ENCODE data around the gene SLC4A3.
"Not testable (repeated sequence)": the region's sequence is repeated elsewhere in the genome, so short reads cannot be mapped to it uniquely, and the experiment has no call there.

SLC4A3 gene

DNA sequence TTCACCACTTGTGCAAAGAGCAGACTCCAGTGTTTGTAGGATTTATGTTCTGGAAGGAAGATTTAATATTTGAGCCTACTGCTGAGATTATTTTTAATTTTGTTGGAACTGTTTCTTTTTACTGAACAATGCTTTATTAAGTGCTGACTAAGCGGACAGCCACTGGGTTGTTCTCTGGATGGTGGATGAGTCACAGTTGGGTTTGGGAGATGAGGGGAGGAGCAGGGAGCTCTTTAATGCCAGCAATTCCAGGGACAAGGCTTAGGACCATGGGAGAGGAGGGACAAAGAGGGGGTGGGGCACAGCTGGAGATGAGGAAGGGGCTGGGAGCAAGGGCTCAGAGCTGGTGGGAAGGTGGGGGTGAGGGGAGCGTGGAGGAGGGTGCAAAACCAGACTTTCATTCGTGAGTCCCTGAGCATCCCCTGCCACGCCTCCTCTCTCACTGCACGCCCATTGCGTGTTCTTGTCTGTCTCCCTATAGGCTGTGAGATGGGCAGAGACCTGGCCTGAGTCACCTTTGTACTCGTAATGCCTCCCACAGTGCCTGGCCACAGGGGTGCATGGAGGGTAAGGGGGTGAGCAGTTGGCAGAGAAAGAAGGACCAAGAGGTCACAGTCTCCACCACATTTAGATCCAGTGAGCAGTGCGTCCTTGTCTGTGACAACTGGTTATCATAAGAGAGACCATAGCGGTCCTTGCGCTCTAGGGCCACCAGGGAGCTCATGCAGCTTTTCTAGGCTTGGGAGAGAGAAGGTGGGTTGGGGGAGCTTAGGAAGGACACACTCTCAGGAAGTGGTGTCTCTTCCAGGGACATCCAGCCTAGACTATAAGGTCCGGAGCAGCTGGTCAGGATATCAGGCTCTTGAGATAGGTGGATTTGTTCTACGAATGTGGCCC lies 18.4 kb downstream of the SLC4A3 start:
- DNase-seq (ENCODE audit: low spot score): no peak

DNA sequence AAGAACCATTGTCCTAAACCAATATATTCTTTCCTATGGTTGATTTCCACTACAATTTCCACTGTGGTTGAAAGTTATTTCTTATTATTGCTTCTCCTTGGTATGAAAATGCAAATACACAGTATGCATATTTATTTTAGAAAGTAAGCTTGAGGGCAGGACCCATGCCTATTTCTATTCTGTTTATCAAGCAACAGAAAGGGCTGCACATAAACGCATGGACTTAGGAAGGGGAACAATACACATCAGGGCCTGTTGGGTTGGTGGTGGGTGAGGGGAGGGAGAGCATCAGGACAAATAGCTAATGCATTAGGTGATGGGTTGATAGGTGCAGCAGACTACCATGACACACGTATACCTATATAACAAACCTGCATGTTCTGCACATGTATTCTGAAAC lies 20.7 kb downstream of the SLC4A3 start:
- no peak for DNase-seq (ENCODE audit: low spot score)

DNA sequence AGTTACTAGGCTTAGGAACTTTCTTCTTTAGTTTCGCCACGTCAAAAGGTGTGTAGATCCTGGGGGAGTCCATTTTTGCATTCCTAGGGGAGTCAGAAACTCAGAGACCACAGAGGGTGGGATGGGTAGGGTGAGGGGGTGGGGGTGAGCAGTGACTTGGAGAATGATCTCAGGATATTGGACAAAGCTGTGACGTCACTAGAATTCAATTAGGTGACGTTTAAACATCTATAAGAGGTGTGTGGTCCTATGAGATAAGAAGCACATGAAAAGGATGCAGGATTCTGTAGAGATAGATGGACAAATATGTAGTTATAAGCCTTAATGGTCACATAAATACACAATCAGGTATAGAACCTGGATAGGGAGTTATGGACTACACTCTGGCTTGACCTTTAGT lies 21.5 kb downstream of the SLC4A3 start:
- DNase-seq (ENCODE audit: low spot score): no peak

DNA sequence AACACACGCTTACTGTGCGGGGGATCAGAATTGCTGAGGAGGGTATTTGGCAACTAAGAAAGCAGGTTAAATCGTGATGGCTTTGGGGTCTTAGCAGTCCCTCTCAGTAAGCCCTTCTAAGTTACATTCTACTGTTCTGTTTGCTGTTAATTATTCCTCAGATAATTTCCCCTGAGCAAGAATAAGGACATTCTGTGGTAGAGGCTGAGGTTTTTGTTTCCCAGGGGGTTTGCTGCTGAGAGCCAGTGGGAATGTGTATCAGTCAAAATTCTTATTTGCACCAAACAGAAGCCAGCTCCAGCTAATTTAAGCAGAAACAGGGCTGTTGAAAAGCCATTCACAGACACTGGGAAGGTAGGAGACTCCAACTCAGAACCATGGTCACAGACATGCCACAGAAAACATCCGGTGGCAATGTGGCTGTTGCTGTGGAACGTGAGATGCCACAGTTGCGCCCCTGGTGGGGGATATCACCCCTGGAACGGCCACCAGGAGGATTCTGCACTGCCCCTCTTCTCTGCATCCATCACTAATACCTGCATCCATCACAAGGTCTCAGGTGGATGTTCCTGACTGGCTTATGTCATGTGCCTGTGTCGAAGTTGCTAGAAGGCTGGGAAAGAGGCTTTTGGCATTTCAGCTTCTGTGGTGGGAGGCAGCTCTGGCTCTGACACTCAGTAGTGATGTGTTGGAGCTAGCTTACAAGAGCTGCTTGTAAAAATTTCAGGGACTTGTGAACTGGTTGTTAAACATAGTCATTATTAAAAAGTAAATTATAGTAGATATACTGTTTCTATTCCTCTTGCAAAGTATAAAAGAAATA lies 23.2 kb downstream of the SLC4A3 start:
- DNase-seq (ENCODE audit: low spot score): no peak

DNA sequence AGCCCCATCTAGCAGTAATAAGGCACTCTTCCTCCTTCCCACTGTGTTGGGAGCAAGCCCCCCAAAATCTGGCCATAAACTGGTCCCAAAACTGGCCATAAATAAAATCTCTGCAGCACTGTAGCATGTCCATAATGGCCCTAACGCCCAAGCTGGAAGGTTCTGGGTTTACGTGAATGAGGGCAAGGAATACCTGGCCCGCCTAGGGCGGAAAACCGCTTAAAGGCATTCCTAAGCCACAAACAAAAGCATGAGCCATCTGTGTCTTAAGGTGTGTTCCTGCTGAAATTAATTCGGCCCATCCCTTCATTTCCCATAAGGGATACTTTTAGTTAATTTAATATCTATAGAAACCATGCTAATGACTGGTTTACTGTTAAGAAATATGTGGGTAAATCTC lies 24.2 kb downstream of the SLC4A3 start:
- DNase-seq (ENCODE audit: low spot score): not testable (repeated sequence)

DNA sequence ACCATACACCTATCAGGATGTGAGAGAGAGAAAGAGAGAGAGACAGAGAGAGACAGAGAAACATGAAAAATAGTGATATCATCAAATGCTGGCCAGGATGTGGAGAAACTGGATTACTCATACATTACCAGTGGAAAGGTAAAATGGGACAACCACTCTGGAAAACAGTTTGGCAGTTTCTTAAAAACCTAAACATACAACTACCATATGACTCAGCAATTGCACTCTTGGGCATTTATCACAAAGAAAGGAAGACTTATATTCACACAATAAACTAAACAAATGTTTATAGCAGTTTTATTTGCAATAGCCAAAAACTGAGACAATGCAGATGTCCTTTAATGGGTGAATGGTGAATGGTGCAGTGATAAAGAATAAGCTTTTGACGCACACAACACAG lies 29.1 kb downstream of the SLC4A3 start:
- DNase-seq (ENCODE audit: low spot score): no peak

DNA sequence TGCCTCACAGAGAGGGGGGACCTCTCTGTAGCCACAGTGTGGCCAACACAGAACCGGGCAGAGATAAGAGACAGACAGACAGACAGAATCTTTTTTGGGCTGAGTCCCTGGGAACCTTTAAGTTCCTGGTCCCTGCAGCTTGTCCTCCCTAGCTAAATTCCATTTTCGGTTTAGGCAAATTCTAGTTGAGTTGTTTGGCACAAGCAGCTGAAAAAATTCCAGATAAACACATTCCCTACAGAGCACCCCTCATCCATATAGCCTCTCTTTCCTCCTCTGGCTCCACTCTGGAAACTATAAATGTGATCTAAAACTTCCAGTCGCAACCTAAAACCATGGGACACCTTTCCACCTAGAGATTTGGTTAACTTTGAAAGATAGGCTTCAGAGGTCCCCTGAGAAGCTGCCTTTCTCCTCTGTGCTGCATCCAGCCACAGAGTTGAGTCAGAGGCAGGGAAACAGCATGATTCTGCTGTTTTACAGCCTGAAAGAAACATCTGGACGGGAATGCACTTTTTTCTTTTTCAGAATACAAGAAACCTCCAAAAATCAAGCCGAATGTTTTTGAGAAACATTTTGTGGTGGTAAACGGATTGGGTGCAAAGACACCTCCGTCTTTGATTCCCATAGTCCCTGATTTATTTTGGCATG lies 30.9 kb downstream of the SLC4A3 start:
- DNase-seq (ENCODE audit: low spot score): no peak

DNA sequence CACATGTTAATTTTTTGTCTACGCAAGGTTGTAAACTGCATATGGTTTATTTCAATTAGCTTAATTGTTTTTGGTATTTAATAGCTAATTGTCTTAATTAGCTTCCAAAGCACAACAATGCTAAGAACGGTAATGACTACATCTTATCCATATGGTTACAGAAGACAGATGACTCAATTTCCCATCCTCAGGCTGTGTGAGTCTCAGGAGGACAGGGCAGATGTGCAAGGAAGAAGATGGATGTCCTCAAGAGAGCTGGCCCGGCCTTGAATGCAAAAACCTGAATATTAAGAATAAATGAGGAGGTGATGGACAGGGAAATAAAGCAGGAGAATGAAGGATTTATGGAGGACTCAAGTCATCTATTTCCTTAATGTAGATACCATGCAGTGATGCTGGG lies 31.4 kb downstream of the SLC4A3 start:
- no peak for DNase-seq (ENCODE audit: low spot score)

DNA sequence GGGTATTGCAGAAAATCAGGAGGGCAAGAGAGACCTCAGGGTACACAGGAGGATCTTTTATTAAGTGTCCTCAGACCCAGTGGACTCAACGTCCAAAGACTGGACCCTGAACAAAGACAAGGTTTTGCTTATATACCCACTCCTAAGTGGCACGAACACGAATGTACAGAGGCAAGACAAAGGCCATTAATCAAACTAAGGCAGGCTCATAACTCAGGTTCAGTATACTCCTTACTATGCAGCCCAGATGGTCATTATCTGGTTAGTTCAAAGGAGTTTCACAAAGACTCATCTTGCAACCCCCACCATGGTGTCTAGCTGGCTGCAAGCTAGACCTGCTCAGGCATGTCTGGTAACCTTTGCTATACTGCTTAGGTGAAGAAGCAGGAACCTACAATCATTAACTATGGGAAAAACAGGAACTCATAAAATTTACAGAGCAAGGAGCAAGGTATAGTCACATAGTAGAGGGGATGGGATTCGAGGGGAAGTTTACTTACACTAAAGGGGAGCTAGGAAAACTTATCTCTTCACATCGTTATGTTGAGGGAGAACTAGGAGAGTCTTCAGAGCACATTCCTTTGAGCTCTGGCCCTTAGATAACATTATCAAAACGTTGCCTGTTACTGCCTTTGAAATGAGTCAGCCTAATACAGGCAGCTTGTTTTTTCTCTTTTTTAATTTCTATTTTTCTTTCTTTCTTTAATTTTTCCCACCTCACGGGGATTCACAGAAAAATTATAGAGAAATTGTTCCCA lies 33.9 kb downstream of the SLC4A3 start:
- no peak for DNase-seq (ENCODE audit: low spot score)

DNA sequence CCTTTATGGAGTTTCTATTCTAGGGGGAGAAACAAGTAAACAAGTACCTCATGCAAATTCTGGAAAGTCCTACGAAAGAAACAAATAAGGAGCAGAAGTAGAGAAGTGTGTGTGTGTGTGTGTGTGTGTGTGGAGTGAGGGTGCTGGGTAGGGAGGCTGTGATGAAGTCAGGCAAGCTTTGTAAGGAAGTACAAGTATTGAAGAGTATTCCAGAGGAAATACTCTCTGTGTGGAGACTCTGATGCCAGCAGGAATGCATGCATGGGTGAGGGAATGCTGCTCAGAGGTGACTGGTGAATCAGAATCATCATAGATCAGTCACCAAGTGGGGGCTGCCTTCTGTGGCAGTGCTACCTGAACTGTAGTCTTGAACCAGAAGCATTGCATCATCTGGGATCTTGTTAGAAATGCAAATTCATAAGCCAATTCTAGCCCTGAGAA lies 34.5 kb downstream of the SLC4A3 start:
- DNase-seq (ENCODE audit: low spot score): no peak

DNA sequence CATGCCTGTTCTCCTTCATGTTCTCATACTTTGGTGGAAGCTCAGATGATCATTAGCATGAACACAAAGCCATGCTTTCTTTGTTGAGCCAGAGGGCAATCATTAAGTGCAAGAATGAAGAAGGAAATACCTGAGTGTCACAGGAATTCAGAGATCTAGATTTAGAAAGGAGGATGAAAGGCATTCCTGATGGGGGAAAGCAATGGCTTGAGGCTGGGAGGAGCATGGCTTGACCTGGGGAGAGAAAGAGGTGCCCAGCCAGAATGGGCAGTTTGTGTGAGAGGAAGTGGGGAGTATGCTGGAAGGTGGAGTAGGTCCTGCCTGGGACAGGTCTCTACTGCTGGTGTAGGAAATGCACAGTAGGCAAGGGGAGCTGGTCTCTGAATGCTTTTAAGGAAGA lies 35.1 kb downstream of the SLC4A3 start:
- DNase-seq (ENCODE audit: low spot score): no peak

DNA sequence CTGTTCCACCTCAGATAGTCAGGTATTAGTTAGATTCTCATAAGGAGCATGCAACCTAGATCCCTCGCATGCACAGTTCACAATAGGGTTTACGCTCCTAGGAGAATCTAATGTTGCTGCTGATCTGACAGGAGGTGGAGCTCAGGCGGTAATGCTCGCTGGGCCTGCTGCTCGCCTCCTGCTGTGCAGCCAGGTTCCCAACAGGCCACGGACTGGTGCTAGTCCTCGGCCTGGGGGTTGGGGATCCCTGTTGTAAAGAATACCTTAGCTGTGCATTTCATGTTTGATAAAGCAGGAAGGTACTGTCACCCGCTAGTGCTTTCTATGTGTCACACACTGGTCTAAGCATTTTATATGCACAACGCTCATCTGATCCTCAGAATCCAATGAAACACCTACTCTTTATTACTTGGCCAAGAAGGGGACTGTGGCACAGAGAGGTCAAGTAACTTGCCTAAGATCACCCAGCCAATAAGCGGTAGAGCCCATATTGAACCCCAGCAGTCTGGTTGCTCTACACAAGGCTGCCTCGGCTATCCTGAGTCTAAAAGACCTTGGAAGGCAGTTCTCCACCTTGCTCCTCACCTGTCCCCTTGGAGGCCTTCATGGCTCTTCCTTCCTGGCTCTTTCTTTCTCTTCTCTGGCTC lies 35.8 kb downstream of the SLC4A3 start:
- DNase-seq (ENCODE audit: low spot score): no peak

DNA sequence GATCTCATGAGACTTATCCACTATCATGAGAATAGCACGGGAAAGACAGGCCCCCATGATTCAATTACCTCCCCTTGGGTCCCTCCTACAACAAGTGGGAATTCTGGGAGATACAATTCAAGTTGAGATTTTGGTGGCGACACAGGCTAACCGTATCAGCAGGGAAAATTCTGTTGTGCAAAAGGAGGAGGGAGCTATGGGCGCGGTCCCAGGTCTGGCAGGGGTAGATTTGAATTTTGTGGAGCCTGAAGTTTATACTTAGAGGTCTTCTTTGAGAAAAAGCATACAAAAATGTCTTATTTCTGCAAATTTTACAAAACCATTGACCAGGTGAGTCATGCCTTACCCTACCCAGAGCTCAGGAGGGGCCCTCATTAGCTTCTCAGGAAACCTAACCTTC lies 36.6 kb downstream of the SLC4A3 start:
- DNase-seq (ENCODE audit: low spot score): no peak

DNA sequence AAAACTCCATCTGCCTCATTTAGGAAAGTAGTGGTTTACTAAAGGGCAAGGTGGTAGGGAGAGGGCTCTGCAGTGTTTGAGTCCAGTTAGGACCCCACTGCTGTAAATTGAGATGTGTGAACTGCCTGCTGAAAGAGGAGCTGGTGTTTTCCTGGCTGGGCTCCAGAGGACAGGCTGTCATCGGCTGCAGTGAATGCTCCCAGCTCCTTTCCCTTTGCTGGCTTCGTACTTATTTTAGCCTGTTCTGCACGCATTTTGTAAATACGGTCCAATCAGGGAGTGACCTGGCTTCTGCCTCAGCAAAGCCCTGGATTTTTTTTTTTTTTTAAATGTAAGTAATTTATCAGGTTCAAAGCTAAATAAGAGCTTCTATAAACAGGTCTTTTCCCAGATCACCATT lies 37.5 kb downstream of the SLC4A3 start:
- no peak for DNase-seq (ENCODE audit: low spot score)

DNA sequence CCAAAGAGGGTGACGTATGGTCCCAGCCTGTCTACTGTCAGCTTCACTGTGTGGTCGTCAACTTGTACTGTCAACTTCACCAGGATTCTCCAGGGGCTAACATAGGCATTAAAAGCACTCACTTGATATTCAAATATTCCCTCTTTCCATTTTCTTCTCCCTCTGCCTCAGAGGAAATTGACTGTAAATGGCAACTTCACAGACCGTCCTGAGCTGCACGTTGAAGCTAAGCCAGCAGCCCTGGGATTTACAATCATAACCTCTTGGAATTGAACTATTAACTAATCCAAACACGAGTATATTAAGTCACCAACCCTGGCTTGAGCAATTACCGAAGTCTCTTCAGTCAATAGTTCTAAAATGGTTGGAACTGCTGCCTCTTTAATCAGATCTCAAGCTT lies 38.5 kb downstream of the SLC4A3 start:
- no peak for DNase-seq (ENCODE audit: low spot score)

DNA sequence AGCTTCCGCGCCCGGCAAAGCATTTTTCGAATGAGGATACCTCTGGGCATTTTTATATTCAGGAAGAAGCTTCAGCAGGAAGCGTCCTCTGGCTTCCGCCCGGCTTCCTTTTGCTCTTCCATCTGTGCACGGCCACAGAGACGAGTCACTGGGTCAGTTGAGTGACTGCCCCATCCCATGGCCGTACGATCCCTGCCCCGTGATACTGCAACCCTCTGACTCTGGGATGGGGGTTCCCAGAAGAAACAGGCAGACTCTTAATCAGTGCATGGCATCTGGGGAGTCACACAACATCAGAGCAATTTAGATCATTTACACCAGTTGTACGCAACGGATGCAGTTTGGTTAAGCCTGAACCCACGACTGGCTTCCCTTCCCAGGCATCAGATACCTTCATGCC lies 40.9 kb downstream of the SLC4A3 start:
- DNase-seq (ENCODE audit: low spot score): no peak

DNA sequence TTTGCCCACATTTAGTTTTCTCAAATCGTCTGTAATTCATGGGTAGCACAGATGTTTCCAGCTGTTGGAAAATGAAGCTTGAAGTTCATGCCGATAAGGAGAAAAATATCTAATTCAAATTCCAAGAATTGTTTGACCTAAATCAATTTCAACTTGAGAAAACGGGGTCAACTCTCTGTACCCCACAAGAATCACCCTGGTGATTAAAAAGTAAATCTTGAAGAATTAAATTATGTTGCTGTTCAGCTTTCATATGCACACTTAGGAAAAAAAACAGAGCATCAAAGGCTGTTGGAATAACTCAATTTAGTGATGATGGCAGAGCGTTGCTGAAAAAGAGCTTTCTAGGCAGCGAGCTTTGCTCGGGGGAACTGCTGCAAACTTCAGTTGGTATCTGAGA lies 43.0 kb downstream of the SLC4A3 start:
- DNase-seq (ENCODE audit: low spot score): no peak

DNA sequence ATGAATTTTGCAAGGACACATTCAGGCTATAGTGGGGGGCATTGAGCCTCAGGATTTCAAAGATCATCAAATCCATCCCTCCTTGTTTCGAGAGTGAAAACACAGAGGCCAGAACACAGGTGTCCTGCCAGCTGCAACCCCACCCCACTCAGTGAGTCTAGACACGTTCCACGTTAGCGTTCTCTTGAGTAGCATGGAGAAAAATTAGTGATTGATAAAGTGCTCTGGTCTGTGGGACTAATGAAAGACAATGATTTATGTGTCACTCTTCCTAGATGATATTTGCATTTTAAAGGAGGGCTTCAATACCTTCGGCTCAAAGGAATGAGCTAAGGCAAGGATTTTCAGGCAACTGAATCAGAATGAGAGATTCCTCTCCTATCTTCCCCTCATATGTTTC lies 43.8 kb downstream of the SLC4A3 start:
- DNase-seq (ENCODE audit: low spot score): no peak

DNA sequence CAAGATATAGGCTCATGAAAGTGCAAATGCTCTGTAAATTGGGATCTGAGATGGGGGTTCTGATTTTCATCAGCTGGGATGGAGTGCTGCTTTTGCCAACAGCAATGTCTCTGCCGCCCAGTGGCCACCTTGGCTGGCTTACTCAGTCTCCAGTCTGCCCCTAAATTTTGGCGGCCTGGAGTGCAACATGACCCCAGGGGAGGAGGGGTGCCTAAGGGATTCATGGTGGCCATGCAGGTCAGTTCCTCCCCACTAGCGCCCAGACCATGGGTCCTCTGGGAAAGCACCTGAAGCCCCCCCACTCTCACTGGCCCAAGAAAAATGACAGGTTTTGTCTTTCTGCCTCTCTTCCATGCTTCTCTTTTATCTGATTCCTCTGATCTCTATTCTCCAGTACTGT lies 45.0 kb downstream of the SLC4A3 start:
- no peak for DNase-seq (ENCODE audit: low spot score)

DNA sequence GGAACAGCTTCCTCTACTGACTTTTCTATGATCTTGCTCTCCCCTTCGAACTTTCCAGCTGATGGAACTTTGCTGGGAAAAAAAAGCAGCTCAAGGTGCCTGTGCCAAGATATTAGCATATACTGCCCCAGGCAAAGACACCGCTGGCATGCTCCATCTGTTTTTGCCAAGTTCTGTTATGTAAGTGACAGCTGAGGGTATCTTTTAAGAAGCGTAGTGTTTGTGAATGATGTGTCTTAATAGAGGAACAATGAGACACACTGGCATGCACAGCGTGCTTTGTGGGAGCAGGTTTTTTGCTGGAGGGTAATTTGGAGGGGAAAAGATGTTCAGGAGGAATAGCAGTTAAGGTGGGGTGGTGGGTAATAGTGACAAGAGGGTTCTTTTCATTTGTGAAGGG lies 47.8 kb downstream of the SLC4A3 start:
- no peak for DNase-seq (ENCODE audit: low spot score)

DNA sequence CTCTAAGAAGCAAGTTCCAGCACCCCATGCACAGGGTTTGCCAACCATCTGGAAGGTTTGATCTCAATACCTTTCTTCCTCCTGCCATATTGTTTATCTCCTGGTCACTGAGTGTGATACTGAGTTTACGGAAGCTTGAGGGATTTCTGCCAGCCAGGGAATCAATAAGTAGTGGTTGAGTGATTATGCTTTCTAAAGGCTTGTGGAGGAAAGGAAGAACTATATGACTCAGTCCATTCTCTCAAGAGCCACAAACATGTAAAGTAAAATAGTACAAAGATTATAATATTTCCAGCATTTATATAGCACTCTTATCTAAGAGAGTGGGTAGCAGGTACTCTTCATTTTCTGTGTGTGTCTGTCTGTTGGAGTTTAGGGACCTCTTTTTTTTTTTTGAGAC lies 49.2 kb downstream of the SLC4A3 start:
- DNase-seq (ENCODE audit: low spot score): no peak

DNA sequence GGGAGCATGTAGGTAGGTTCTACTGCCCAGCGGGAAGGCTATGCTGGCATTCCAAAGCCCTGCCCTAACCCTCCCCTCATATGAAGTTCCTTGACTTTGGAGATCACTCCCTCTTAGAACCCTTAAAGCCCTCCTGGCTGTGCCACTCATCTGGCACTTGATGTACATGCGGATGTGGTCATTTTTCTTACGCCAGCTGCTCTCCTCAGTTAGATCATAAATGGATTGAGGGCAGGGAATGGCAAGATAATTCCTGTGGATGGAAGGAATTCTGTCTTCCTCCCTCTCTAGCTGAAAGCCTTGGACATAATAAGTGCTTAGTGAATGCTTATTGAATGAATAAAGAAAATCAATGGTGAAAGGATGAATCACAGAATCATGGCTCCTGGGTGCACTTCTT lies 51.6 kb downstream of the SLC4A3 start:
- no peak for DNase-seq (ENCODE audit: low spot score)

All from germinal center (tissue), 1 donor.